ENCODE results near the gene FRMD4B. TPM values are rescaled to one million over a fixed set of nuclear protein-coding genes. Genes with fewer than 3 reads are reported as not detected.

Gene FRMD4B
- total and polyA plus RNA-seq, 12 donors: 5.5 to 165 (median 17.4) TPM

- TF ChIP-seq POLR2A (IDR thresholded peaks at IDR 0.05) (no peak), CTCF (IDR thresholded peaks at IDR 0.05) (no peak)
- H3K36me3 ChIP-seq (replicated peaks in 1 of 2): peaks cover 0 to 24% of the 10 kb centered on the region in 2 donors
- no peak overlapping the region for H3K27ac ChIP-seq
- intact Hi-C loops (cut with DNase I): no loop called here
- no peak overlapping the region for H3K4me3 ChIP-seq
- H3K4me1 ChIP-seq (replicated peaks in 1 of 2): peaks cover 0 to 4% of the 10 kb centered on the region in 2 donors
- WGBS, 4 donors: 91 to 95% (median 95%) methylated on average over 3 of the region's 3 CpGs
- DNase-seq: no peak
- no peaks in the 10 kb centered on the region for H3K27me3 ChIP-seq
- no peaks in the 10 kb centered on the region for H3K9me3 ChIP-seq (replicated peaks in 1 of 3)
Measured at GRCh38 chr3:69196876-69197275, 189.0 kb downstream of the FRMD4B start.

GRCh38 chr3:69194431-69195165 lies 191.3 kb downstream of the FRMD4B start:
- TF ChIP-seq CTCF (IDR thresholded peaks at IDR 0.05) (no peak), POLR2A (IDR thresholded peaks at IDR 0.05) (no peak)
- 48 to 67% (median 63%) methylated on average over 7 of the region's 7 CpGs for WGBS, 4 donors
- Histone ChIP-seq H3K4me3 (no peak overlapping the region), H3K27ac (no peak overlapping the region), H3K4me1 (replicated peaks in 1 of 2) (no peaks in the 10 kb centered on the region), H3K9me3 (replicated peaks in 1 of 3) (no peaks in the 10 kb centered on the region), H3K36me3 (replicated peaks in 1 of 2) (peaks cover 0 to 25% of the 10 kb centered on the region in 2 donors), H3K27me3 (no peaks in the 10 kb centered on the region)
- no peak for DNase-seq
- intact Hi-C loops (cut with DNase I): no loop called here

GRCh38 chr3:69193749-69194148 lies 192.1 kb downstream of the FRMD4B start:
- H3K27me3 ChIP-seq: no peaks in the 10 kb centered on the region
- H3K36me3 ChIP-seq (replicated peaks in 1 of 2): peaks cover 0 to 25% of the 10 kb centered on the region in 2 donors
- no peak overlapping the region for H3K4me3 ChIP-seq
- intact Hi-C loops (cut with DNase I): no loop called here
- H3K9me3 ChIP-seq (replicated peaks in 1 of 3): no peaks in the 10 kb centered on the region
- TF ChIP-seq POLR2A (IDR thresholded peaks at IDR 0.05): no peak
- no peak for TF ChIP-seq CTCF (IDR thresholded peaks at IDR 0.05)
- DNase-seq: no peak
- no peak overlapping the region for H3K27ac ChIP-seq
- WGBS, 4 donors: 67 to 82% (median 75%) methylated on average over 3 of the region's 3 CpGs
- H3K4me1 ChIP-seq (replicated peaks in 1 of 2): no peaks in the 10 kb centered on the region

- Histone ChIP-seq H3K4me3 (no peak overlapping the region), H3K4me1 (replicated peaks in 1 of 2) (no peaks in the 10 kb centered on the region), H3K27me3 (no peaks in the 10 kb centered on the region), H3K36me3 (replicated peaks in 1 of 2) (peaks cover 0 to 38% of the 10 kb centered on the region in 2 donors), H3K27ac (no peak overlapping the region), H3K9me3 (replicated peaks in 1 of 3) (no peaks in the 10 kb centered on the region)
- TF ChIP-seq CTCF (IDR thresholded peaks at IDR 0.05) (no peak), POLR2A (IDR thresholded peaks at IDR 0.05) (no peak)
- DNase-seq: no peak
- intact Hi-C loops (cut with DNase I): no loop called here
Measured at GRCh38 chr3:69191516-69191915, 194.4 kb downstream of the FRMD4B start.

Data from adrenal gland (tissue), 12 donors.